Measurements from ENCODE around the gene RBBP5. TPM values are rescaled to one million over a fixed set of nuclear protein-coding genes. Genes with fewer than 3 reads are reported as not detected.

The RBBP5 gene
- total RNA-seq, 1 experiment from 2014 or later, result 17.3 TPM

DNA sequence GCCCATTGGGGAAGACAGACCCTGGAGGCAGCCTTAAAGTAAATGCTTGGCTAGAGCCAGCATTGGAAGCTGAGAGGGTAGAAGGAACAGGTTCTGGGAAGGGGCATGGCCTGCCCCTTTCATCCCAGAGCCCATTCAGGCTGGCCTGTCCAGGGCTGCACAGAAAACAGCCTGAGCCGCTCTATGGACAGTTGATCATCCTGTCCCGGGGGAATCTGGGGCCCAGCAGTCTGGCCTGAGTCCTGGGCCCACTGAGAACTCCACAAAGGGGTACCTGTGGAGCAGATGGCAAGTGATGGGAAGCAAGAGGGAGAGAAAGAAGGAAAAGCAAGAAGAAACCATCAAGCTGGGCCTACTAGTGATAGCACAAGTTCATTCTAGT lies 50.8 kb downstream of the RBBP5 start:
- Histone ChIP-seq H3K56ac (ENCODE audit: insufficient read length, low read depth, low read length) (no peak overlapping the region), H3K23me2 (ENCODE audit: insufficient read length, low read depth, low read length, poor library complexity, severe bottlenecking) (peaks cover 3% of the 10 kb centered on the region), H3K27ac (ENCODE audit: insufficient read length, low read depth, low read length) (no peak overlapping the region), H3K9me3 (ENCODE audit: control insufficient read depth, low read depth, low read length) (no peaks in the 10 kb centered on the region), H2AK5ac (ENCODE audit: insufficient read length, low read length) (no peak overlapping the region), H4K91ac (ENCODE audit: insufficient read length, low read depth, low read length) (no peak overlapping the region), H3K27me3 (ENCODE audit: insufficient read depth, low read length) (no peaks in the 10 kb centered on the region), H3K79me2 (ENCODE audit: insufficient read depth, low read length) (no peaks in the 10 kb centered on the region), H4K20me1 (ENCODE audit: control insufficient read depth, insufficient read depth, insufficient read length) (no peaks in the 10 kb centered on the region), H2BK120ac (ENCODE audit: low read depth, low read length, poor library complexity, severe bottlenecking) (no peak overlapping the region), H3T11ph (ENCODE audit: low read length) (no peak overlapping the region), H3K9ac (ENCODE audit: extremely low read depth, insufficient read length, low read length) (no peak overlapping the region), H4K8ac (replicated peaks; ENCODE audit: insufficient read length, low read depth, low read length) (no peak overlapping the region), H2BK5ac (ENCODE audit: insufficient read length, low read length) (no peak overlapping the region), H3K79me1 (ENCODE audit: insufficient read depth, low read depth, low read length, poor library complexity, severe bottlenecking) (no peaks in the 10 kb centered on the region), H3K4me1 (ENCODE audit: insufficient read depth, low read length) (no peaks in the 10 kb centered on the region), H2AFZ (ENCODE audit: low read length) (no peak overlapping the region), H3K4me2 (ENCODE audit: insufficient read depth, insufficient read length, low read length) (no peak overlapping the region), H3K4ac (ENCODE audit: low read depth, low read length) (no peak overlapping the region), H4K5ac (ENCODE audit: insufficient read length, low read depth, low read length) (no peak overlapping the region), H2BK20ac (ENCODE audit: low read depth, low read length, poor library complexity, severe bottlenecking) (no peak overlapping the region), H2BK15ac (ENCODE audit: low read depth, low read length) (no peak overlapping the region), H2BK12ac (ENCODE audit: insufficient read length, low read depth, low read length) (no peak overlapping the region), H3K23ac (ENCODE audit: insufficient read length, low read depth, low read length) (no peak overlapping the region), H3K18ac (ENCODE audit: insufficient read length, low read depth, low read length) (no peak overlapping the region), H3K14ac (ENCODE audit: insufficient read depth, low read length) (no peak overlapping the region)
- Mint-ChIP-seq H3K36me3 (ENCODE audit: insufficient read depth in 1 of 3, low read depth in 3 of 3) (no peaks in the 10 kb centered on the region), H3K27me3 (ENCODE audit: low read depth) (no peaks in the 10 kb centered on the region; the same call in 1 of the 2 replicates), H3K4me1 (no peaks in the 10 kb centered on the region; a peak in 2 of 4 replicates), H3K9me3 (no peaks in the 10 kb centered on the region), H3K27ac (peak overlapping the region in 1 of 3 experiments; percentile 74; a peak in 1 of 7 replicates), H3K4me3 (no peak overlapping the region)
- no CpG with 5 or more reads among the region's 2 CpGs for WGBS (ENCODE audit: extremely low coverage, insufficient read length, low lambda C conversion rate)
- TF ChIP-seq, protein P1, sequence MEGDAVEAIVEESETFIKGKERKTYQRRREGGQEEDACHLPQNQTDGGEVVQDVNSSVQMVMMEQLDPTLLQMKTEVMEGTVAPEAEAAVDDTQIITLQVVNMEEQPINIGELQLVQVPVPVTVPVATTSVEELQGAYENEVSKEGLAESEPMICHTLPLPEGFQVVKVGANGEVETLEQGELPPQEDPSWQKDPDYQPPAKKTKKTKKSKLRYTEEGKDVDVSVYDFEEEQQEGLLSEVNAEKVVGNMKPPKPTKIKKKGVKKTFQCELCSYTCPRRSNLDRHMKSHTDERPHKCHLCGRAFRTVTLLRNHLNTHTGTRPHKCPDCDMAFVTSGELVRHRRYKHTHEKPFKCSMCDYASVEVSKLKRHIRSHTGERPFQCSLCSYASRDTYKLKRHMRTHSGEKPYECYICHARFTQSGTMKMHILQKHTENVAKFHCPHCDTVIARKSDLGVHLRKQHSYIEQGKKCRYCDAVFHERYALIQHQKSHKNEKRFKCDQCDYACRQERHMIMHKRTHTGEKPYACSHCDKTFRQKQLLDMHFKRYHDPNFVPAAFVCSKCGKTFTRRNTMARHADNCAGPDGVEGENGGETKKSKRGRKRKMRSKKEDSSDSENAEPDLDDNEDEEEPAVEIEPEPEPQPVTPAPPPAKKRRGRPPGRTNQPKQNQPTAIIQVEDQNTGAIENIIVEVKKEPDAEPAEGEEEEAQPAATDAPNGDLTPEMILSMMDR (conservative IDR thresholded peaks at IDR 0.05), result no peak
- DNase-seq, result no peak
